NCI-H1694 treated with DMSO at 0.1 percent for 48 hours (cell line): ENCODE data around the gene LHX4.

Experiments used
- DNase-seq: peaks from one replicate; lab custom pipeline; 2025; lab: John Stamatoyannopoulos, UW

LHX4 gene

DNA sequence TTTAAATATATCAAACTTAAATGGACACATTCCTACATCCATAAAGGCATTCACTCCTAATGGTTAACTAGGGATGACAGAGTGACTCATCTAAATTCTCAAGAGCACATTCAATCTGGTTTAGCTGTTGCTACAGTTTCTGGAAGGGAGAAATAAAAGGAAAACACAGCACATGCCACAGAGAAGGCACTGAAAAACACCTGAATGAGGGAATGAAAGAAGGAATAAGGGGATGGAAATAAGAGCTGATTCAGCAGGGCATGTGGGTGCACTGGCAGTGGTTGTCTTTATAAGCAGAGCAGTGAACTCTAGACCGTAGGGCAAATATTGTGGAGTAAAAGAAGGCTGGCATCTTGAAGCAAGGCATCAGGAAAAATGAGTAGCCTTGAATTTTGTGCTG, 79.3 kb downstream of the LHX4 start:
- no peak for DNase-seq

DNA sequence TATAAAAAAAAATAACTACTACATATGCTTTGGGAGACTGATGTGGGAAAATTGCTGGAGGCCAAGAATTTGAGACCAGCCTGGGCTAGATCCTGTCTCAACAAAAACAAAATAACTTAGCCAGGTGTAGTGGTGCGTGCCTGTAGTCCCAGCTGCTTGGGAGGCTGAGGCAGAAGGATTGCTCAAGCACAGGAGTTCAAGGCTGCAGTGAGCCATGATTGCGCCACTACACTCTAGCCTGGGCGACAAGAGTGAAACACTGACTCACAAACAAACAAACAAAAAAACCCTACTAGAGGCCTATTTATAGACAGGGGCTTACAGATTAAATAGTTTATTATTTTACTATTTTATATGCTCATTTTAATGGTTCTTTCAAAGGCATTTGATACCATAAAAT, 80.0 kb downstream of the LHX4 start:
- DNase-seq = no peak

DNA sequence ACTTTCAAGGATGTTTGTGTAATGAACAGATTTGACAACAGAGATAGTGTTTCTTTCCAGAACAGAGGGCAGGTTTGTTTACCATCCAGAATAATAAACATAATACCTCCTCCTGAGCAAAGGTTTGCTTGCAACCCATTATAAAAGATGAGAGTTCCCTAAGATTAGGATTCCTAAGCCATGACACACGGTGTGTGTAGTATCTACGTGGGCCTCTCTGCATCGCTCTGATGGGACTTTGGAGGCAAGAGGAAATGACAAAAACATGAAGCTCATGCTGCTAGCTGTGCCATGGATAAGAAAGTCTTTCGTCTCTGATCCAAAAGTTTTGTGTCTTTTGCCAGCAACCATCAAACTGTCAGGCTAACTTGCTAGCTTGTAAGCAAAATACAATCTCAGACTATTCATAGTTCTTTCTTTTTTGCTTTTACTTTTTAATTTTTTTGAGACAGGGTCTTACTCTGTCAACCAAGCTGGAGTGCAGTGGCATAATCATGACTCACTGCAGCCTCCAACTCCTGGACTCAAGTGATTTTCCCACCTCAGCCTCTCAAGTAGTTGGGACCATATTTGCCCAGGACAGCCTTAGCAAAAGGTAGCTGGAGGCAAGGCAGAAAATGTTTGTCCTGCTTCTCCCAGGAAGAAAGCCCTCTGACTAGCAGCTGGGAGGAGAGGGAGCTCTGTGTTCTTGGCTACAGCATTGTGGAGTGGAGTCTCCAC, 81.1 kb downstream of the LHX4 start:
- no peak for DNase-seq

DNA sequence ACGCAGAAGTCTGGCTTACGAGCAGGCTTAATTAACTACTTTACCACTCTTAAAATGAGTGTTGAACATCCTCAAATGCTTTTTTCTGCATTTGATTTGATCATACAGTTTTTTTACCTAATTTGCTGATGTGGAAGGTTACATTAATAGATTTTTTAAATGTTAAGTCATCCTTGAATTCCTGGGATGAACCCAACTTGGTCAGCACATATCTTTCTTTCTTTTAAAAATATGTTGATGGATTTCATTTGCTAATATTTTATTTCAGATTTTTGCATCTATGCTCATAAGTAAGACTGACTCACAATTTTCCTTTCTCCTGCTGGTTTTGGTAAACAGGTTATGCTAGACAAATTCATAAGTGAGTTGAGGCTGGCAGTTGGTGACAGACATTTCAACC, 82.9 kb downstream of the LHX4 start:
- DNase-seq = no peak

DNA sequence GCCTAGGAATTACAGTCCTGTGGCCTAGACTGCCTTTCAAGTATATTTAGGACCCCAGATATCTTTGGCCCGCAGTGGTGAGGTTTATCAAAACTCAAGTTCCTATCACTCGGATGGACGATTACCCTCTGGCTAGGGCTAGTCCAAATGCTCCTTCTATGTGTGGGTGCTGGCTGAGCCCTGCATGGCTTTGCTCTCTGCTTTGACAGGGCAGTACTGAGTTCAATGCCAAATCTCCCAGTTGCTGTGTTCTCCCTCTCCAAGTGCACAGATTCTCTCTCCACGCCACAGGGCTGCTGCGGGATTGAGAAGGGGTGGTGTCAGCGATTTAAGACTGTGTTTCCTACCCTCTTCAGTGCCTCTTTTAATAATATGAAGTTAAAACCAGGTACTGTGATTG, 97.0 kb downstream of the LHX4 start:
- no peak for DNase-seq
